H1 (cell line): Measurements from ENCODE around the gene FBXL16. TPM values are rescaled to one million over a fixed set of nuclear protein-coding genes. Genes with fewer than 3 reads are reported as not detected.

Experiments
- CBX5 ChIP-seq: fragments of 300-800, 300-1000 bp; sonication (generic); IDR thresholded peaks from 2 replicates; pipeline ENCODE4 v1.7.1; 2016; ENCODE audit warnings: antibody characterized with exemption, low read length, low read depth
- CHD2 ChIP-seq: IDR thresholded peaks from 2 replicates; pipeline ENCODE4 v1.6.1; 2012; ENCODE audit warnings: low read length, improper control_type of control experiment
- GABPA ChIP-seq: IDR thresholded peaks from 2 replicates; pipeline ENCODE4 v1.6.1; 2011; ENCODE audit warnings: mild to moderate bottlenecking, low read length, moderate library complexity, borderline replicate concordance; ENCODE audit not compliant: insufficient read depth
- RNF2 ChIP-seq: fragments of 200-900, 300-1000 bp; sonication (generic); IDR thresholded peaks from 2 replicates; pipeline ENCODE4 v1.7.1; 2016; ENCODE audit warnings: borderline replicate concordance, low read depth, mild to moderate bottlenecking, antibody characterized with exemption, low read length; ENCODE audit not compliant: poor library complexity, severe bottlenecking; ENCODE audit errors: missing control alignments
- SIRT6 ChIP-seq: IDR thresholded peaks from one replicate; pipeline ENCODE4 v1.7.1; 2012; ENCODE audit warnings: low read length, inconsistent platforms
- SP4 ChIP-seq: IDR thresholded peaks from 2 replicates; pipeline ENCODE4 v1.6.1; 2012; ENCODE audit warnings: low read length, inconsistent platforms
- TBP ChIP-seq: IDR thresholded peaks from 2 replicates; pipeline ENCODE4 v1.6.1; 2011; ENCODE audit warnings: low read depth, low read length, improper control_type of control experiment
- polyA plus RNA-seq, 7 experiments: library from polyadenylated mRNA; depleted of rRNA in 3 of 7; stranded (reverse) in 5 of 7; unstranded in 2 of 7; fragments of >200 nt in 5 of 7; fragments of 200-250 nt in 2 of 7; gene quantifications; 1 replicate in 5 of 7; 2 replicates in 1 of 7; 4 replicates in 1 of 7; pipeline versions ENCODE4 v1.2.1 to v1.2.3, GENCODE V29; 2011 to 2013; ENCODE audit warnings: missing spikeins in 2 of 7, mixed read lengths in 2 of 7
- total RNA-seq: library from RNA; stranded (reverse); fragmentation: NEBNext Ultra II Directional; extraction: Animal tissue kit (Norgen Biotek cat#: 25700); gene quantifications from 2 replicates; pipeline ENCODE4 v1.2.1, GENCODE V29; 2021
- TF ChIP-seq, protein P1 (sequence below): IDR thresholded peaks from 2 replicates; pipeline ENCODE4 v1.6.1; 2011; ENCODE audit warnings: low read length, improper control_type of control experiment

FBXL16 gene
- total and polyA plus RNA-seq, 2 of the 8 experiments (the other 6 are each of a cell fraction or from before 2014, with no cell fraction given), result 12.5 to 12.8 TPM

DNA sequence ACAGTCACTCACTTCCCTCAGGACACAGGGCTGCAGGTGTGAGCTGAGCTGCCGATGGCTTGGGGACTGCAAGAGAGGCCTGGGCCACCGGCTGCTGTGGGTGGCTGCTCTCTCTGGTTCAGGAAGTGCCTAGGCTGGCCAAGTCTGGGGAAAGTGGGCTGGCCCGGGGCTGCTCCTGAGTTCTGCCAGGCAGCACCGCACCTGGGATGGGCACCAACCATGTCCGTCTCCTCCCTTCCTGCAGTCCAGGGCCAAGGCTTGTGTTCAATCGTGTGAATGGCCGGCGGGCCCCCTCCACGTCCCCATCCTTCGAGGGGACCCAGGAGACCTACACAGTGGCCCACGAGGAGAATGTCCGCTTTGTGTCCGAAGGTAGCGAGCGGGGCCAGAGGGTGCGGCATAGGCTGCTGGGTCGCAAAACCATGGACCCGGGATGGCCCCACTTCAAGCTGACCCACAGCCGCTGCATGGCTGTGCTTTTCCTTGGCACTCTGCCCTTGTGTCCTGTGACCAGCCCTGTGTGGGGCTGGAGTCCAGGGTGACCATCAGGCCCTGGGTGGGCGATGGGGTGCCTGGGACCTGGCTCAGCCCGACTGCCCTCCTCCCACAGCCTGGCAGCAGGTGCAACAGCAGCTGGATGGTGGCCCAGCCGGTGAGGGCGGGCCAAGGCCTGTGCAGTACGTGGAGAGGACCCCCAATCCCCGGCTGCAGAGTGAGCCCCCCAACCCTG lies 58.3 kb downstream of the FBXL16 start (continued):
- no peak for TF ChIP-seq CHD2
- TF ChIP-seq, protein P1, sequence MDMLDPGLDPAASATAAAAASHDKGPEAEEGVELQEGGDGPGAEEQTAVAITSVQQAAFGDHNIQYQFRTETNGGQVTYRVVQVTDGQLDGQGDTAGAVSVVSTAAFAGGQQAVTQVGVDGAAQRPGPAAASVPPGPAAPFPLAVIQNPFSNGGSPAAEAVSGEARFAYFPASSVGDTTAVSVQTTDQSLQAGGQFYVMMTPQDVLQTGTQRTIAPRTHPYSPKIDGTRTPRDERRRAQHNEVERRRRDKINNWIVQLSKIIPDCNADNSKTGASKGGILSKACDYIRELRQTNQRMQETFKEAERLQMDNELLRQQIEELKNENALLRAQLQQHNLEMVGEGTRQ, result no peak
- no peak for TF ChIP-seq TBP
- no peak for TF ChIP-seq RNF2
- TF ChIP-seq GABPA, result no peak
- no peak for TF ChIP-seq SIRT6
- no peak for TF ChIP-seq CBX5
- TF ChIP-seq SP4, result no peak
